Natural killer cell (primary cell): ENCODE results near the gene NOS1AP. TPM values are rescaled to one million over a fixed set of nuclear protein-coding genes. Genes with fewer than 3 reads are reported as not detected.

ENCODE experiments used
- ATAC-seq, 3 donors: fragments of 150-1000 bp in 2 of 3; fragments of 200-7000 bp in 1 of 3; cut with Tn5 transposase; 1 replicate in 1 of 3; 2 replicates in 2 of 3; pipeline ENCODE4 v1.10.0; 2021; ENCODE audit warnings: mild to moderate bottlenecking in 2 of 3, moderate library complexity in 2 of 3
- DNase-seq, 2 donors: peaks; one replicate each; pipeline versions ENCODE4 v3.0.0 to v3.0.0-alpha.2; 2013 to 2021; ENCODE audit warnings: mixed read lengths in 1 of 2
- H3K27ac ChIP-seq: one replicate; pipeline ENCODE4 v1.5.1; 2013; ENCODE audit warnings: mild to moderate bottlenecking, low read length
- H3K27me3 ChIP-seq: one replicate; pipeline ENCODE4 v1.6.1; 2013; ENCODE audit warnings: low read length; ENCODE audit not compliant: control insufficient read depth, insufficient read depth
- H3K36me3 ChIP-seq: one replicate; pipeline ENCODE4 v1.6.1; 2013; ENCODE audit warnings: low read length; ENCODE audit not compliant: control insufficient read depth, insufficient read depth
- H3K4me1 ChIP-seq: one replicate; pipeline ENCODE4 v1.6.1; 2013; ENCODE audit warnings: low read length; ENCODE audit not compliant: control insufficient read depth, insufficient read depth
- H3K4me3 ChIP-seq: one replicate; pipeline ENCODE4 v1.5.1; 2013; ENCODE audit warnings: low read length
- H3K9me3 ChIP-seq: one replicate; pipeline ENCODE4 v1.6.1; 2013; ENCODE audit warnings: low read length; ENCODE audit not compliant: control insufficient read depth, insufficient read depth
- H3K27ac Mint-ChIP-seq, 2 donors: one replicate each; pipeline ENCODE4 v1.8.0; 2022; ENCODE audit warnings: mild to moderate bottlenecking in 2 of 2, mixed read lengths in 2 of 2, moderate library complexity in 1 of 2
- H3K27me3 Mint-ChIP-seq, 2 donors: one replicate each; pipeline ENCODE4 v1.8.0; 2022; ENCODE audit warnings: low read depth in 2 of 2, mixed read lengths in 2 of 2
- H3K36me3 Mint-ChIP-seq: one replicate; pipeline ENCODE4 v1.8.0; 2022; ENCODE audit warnings: mixed read lengths
- H3K4me1 Mint-ChIP-seq, 2 donors: one replicate each; pipeline ENCODE4 v1.8.0; 2022; ENCODE audit warnings: mixed read lengths in 2 of 2
- H3K4me3 Mint-ChIP-seq: one replicate; pipeline ENCODE4 v1.8.0; 2022; ENCODE audit warnings: mild to moderate bottlenecking, moderate library complexity, mixed read lengths
- H3K9me3 Mint-ChIP-seq, 2 donors: one replicate each; pipeline ENCODE4 v1.8.0; 2022; ENCODE audit warnings: mixed read lengths in 2 of 2
- CTCF ChIP-seq: fragments of 200-600 bp; IDR thresholded peaks from one replicate; pipeline ENCODE4 v1.8.0; 2022; ENCODE audit warnings: antibody characterized with exemption
- WGBS: methylation state at CpG from one replicate; pipeline ENCODE4 v1.1.7; 2013; ENCODE audit warnings: missing lambda C conversion rate; ENCODE audit not compliant: insufficient coverage; 5-methylcytosine and 5-hydroxymethylcytosine counted together
- intact Hi-C: fragments of 100-400 bp; cut with micrococcal nuclease; formaldehyde crosslinking; loops from one replicate; pipeline ENCODE4 v1.14.2; 2022
- total RNA-seq, 4 donors: library from RNA; stranded (reverse); fragments of 120-200 nt in 1 of 4; gene quantifications; one replicate each; pipeline versions ENCODE4 v1.2.3 to v1.2.4, GENCODE V29; 2013 to 2022

The NOS1AP gene
- total RNA-seq, 3 donors from 2014 or later (not counting 1 experiment from before 2014, with no cell fraction given), result 0.09 to 0.20 TPM; not detected in 1

GRCh38 chr1:162388615-162389014 lies 319.1 kb downstream of the NOS1AP start:
- Histone ChIP-seq H3K4me1 (peaks cover 25% of the 10 kb centered on the region), H3K27ac (no peak overlapping the region), H3K4me3 (no peak overlapping the region), H3K27me3 (no peaks in the 10 kb centered on the region), H3K36me3 (peaks cover 3% of the 10 kb centered on the region), H3K9me3 (no peaks in the 10 kb centered on the region)
- intact Hi-C loops, result loop anchor here (10.0 kb wide), 1 partner anchor 46 kb away; no protein-coding TSS in a partner anchor
- peaks cover 55 to 56% of the 10 kb centered on the region in 2 donors for H3K4me1 Mint-ChIP-seq
- H3K27ac Mint-ChIP-seq, result peak overlapping the region; percentile 83 to 89
- DNase-seq, result no peak
- WGBS, result 94% methylated on average over 5 of the region's 5 CpGs
- H3K36me3 Mint-ChIP-seq, result peaks cover 8% of the 10 kb centered on the region
- no peaks in the 10 kb centered on the region for H3K27me3 Mint-ChIP-seq
- H3K9me3 Mint-ChIP-seq, result no peaks in the 10 kb centered on the region
- ATAC-seq, result peak in 1 of 3 donors; percentile 33
- TF ChIP-seq CTCF, result no peak
- peak overlapping the region; percentile 78 for H3K4me3 Mint-ChIP-seq

- peaks cover 8% of the 10 kb centered on the region for H3K36me3 Mint-ChIP-seq
- peaks cover 4% of the 10 kb centered on the region for H3K36me3 ChIP-seq
- 32% methylated on average over 10 of the region's 11 CpGs for WGBS
- peaks cover 25% of the 10 kb centered on the region for H3K4me1 ChIP-seq
- DNase-seq (no peak), ATAC-seq (peak in 1 of 3 donors; percentile 9)
- no peak overlapping the region for H3K4me3 ChIP-seq
- peak overlapping the region; percentile 83 to 89 for H3K27ac Mint-ChIP-seq
- H3K27me3 Mint-ChIP-seq, result no peaks in the 10 kb centered on the region
- no peak for TF ChIP-seq CTCF
- no peak overlapping the region for H3K27ac ChIP-seq
- no peaks in the 10 kb centered on the region for H3K9me3 Mint-ChIP-seq
- intact Hi-C loops, result loop anchor here (10.0 kb wide), 1 partner anchor 46 kb away; no protein-coding TSS in a partner anchor
- peaks cover 55 to 56% of the 10 kb centered on the region in 2 donors for H3K4me1 Mint-ChIP-seq
- H3K9me3 ChIP-seq, result no peaks in the 10 kb centered on the region
- no peaks in the 10 kb centered on the region for H3K27me3 ChIP-seq
- peak overlapping the region; percentile 78 for H3K4me3 Mint-ChIP-seq
These were observed 319.7 kb downstream of the NOS1AP start for GRCh38 chr1:162389021-162389818.

- H3K9me3 Mint-ChIP-seq, result no peaks in the 10 kb centered on the region
- no peaks in the 10 kb centered on the region for H3K9me3 ChIP-seq
- peaks cover 25% of the 10 kb centered on the region for H3K4me1 ChIP-seq
- peak in 2 of 3 donors; percentile 20 to 39 for ATAC-seq
- peaks cover 8% of the 10 kb centered on the region for H3K36me3 Mint-ChIP-seq
- peak overlapping the region; percentile 83 to 89 for H3K27ac Mint-ChIP-seq
- WGBS, result 85% methylated on average over 5 of the region's 9 CpGs
- peaks cover 10% of the 10 kb centered on the region for H3K36me3 ChIP-seq
- H3K4me1 Mint-ChIP-seq, result peaks cover 55 to 56% of the 10 kb centered on the region in 2 donors
- no peak for DNase-seq
- TF ChIP-seq CTCF, result no peak
- intact Hi-C loops, result loop anchor here (10.0 kb wide), 2 partner anchors 45 to 595 kb away; no protein-coding TSS in a partner anchor
- H3K27me3 ChIP-seq, result no peaks in the 10 kb centered on the region
- H3K27me3 Mint-ChIP-seq, result no peaks in the 10 kb centered on the region
- H3K4me3 Mint-ChIP-seq, result peak overlapping the region; percentile 78
- no peak overlapping the region for H3K4me3 ChIP-seq
- H3K27ac ChIP-seq, result no peak overlapping the region
These were observed 320.5 kb downstream of the NOS1AP start for GRCh38 chr1:162389971-162390370.
